GM19467 (cell line): ENCODE results near the gene HMGCR.

Experiments used
- ATAC-seq: cut with Tn5 transposase; IDR thresholded peaks from one replicate; pipeline ENCODE4 v1.9.1; 2021; ENCODE audit warnings: mild to moderate bottlenecking, moderate library complexity; ENCODE audit not compliant: unreplicated experiment

Gene HMGCR

DNA sequence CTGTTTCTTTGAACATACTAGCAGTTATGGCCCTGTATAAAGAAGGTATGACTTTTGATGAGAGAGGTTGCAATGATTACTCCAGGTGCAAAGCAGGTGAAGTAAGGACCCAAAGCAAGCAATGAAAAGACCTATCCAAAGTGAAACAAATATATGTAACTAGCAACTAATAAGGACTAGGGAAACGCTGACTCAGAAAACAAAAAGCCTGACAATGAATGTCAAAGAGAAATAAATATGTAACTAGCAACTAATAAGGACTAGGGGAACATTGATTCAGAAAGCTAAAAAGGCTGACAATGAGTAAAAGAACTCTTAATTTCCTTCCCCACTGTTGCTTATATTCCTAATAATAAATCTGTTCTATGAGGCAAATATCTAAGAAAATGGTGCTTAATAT lies 43.1 kb downstream of the HMGCR start:
- ATAC-seq, result no peak

DNA sequence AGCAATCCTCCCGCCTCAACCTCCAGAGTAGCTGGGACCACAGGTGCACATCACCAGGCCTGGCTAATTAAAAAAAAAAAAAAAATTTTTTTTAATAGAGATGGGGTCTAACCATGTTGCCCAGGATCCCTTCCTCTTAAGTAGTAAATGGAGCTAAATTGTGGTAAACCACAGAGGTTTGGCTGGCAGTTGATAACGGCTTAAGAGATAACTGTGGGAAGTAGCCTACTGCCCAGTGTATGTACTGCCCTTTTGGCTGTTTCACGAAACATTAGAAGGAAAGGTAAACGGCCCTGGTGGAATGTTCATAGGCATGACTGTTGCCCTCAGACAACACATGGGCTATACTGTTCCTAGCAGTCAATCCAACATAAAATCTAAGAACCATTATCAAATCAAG lies 44.4 kb downstream of the HMGCR start:
- no peak for ATAC-seq

DNA sequence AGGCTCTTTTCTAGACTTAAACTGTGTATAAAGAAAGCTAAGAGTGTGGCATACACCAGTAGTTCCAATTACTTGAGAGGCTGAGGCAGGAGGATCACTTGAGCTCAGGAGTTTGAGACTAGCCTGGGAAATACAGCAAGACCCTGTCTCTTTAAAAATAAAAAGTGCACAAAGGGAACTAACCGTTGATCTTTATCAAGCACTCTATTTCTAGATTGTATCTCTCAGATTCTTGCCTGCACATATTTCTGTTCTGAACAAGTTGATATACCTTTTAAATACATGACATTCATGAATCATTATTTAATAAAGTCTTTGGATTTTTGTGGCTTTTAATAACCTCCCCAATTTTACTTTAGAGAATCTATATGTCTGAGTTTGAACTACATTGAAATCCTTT lies 47.2 kb downstream of the HMGCR start:
- no peak for ATAC-seq

DNA sequence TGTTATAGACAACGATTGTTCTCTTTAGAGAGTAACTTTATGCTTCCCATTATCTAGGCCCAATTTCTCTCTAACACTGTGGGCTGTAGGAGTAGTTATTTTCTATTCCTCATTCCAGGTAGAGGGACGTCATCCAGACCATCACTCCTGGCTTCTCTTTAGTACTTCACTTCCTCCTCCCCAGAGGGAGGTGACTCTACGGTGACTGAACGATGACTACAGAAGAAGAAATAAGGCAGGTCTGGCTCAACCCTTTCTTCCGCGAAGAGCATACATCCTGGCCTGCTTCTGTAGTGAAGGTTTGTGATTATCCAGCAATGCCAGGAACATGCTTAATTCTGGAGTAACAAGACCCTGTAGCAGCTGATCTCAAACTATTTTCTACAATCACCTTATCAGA lies 50.8 kb downstream of the HMGCR start:
- no peak for ATAC-seq

DNA sequence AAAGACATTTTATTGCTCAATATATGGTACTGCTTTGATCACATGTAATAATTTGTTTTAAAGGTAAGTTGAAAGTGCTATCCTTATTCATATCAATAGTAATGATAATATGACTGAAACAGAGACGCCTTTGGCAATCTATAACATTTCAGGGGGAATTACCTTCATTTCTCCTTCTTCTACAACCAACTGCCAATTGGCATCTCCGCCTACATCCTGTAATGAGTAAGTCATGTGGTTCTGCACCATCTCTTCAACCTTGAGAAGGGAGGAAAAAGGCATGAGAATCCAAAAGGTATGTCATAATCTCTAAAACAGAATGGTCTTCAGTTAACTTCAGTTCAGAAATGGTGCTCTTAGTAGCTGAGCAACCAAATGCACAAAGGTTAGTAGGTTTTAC lies 52.4 kb downstream of the HMGCR start:
- ATAC-seq, result no peak

DNA sequence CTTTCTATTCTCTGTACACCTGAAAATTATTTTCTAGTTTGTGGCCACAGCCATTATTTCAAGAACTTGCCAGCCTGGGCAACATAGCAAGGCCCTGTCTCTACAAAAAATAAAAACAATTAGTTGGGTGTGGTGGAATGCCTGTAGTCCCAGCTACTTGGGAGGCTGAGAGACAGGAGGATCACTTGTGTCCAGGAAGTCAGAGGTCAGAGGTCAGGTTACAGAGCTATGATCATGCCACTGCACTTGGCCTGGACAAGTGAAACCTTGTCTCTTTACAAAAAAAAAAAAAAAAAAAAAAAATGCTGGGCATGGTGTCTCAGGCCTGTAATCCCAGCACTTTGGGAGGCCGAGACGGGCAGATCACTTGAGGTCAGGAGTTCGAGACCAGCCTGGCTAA lies 58.3 kb downstream of the HMGCR start:
- ATAC-seq, result no peak

DNA sequence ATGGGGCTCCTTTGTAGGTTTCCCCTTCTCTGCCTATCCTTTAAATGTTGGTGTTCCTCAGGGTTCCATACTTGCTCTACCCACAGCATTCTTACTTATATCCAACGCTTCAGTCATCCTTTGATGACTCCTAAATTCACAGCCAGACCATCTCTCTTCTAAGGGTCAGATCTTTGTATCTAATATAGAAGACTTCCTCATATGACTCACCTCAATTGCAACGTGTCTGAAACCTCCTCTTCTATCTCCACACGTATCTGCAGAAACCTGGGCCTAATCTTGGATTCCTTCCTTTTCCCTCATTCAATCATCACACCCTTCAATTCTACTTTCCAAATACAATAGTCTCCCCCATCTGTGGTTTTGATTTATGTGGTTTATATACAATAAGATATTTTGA lies 68.3 kb downstream of the HMGCR start:
- no peak for ATAC-seq
